ENCODE results near the gene DICER1. TPM values are rescaled to one million over a fixed set of nuclear protein-coding genes. Genes with fewer than 3 reads are reported as not detected.

DICER1 gene
- total RNA-seq, 1 experiment from 2014 or later = 62.0 TPM

GRCh38 chr14:95102680-95103044 lies 54.7 kb downstream of the DICER1 start:
- no peak overlapping the region for H3K27ac Mint-ChIP-seq
- CTCF ChIA-PET = interaction anchor here (1.1 kb wide), 1 partner anchor 330 kb away, joined by 3 read pairs; no protein-coding TSS in a partner anchor
- POLR2A ChIA-PET = no interaction called here
- ATAC-seq (no peak), DNase-seq (ENCODE audit: low spot score) (no peak)
- H3K4me1 Mint-ChIP-seq = no peaks in the 10 kb centered on the region
- no peaks in the 10 kb centered on the region for H3K9me3 Mint-ChIP-seq
- TF ChIP-seq ZNF317 (CRISPR knock-in tag; IDR thresholded peaks at IDR 0.05; ENCODE audit: borderline replicate concordance, low read depth) (no peak), TCF7 (CRISPR knock-in tag; IDR thresholded peaks at IDR 0.05; ENCODE audit: low read depth) (no peak), USF1 (CRISPR knock-in tag; IDR thresholded peaks at IDR 0.05) (no peak), NFATC4 (CRISPR knock-in tag; IDR thresholded peaks at IDR 0.05) (no peak), FOXK1 (CRISPR knock-in tag; IDR thresholded peaks at IDR 0.05) (no peak), RORB (CRISPR knock-in tag; IDR thresholded peaks at IDR 0.05) (no peak), SMAD4 (CRISPR knock-in tag; IDR thresholded peaks at IDR 0.05) (no peak), RELA (CRISPR knock-in tag; IDR thresholded peaks at IDR 0.05; ENCODE audit: borderline replicate concordance) (no peak), IRF2 (CRISPR knock-in tag; IDR thresholded peaks at IDR 0.05; ENCODE audit: borderline replicate concordance, low read depth) (no peak), SP1 (CRISPR knock-in tag; conservative IDR thresholded peaks at IDR 0.05) (no peak), ZNF138 (CRISPR knock-in tag; conservative IDR thresholded peaks at IDR 0.05) (no peak), SMAD3 (CRISPR knock-in tag; IDR thresholded peaks at IDR 0.05; ENCODE audit: borderline replicate concordance) (no peak), TEAD4 (CRISPR knock-in tag; IDR thresholded peaks at IDR 0.05) (no peak), ZSCAN18 (CRISPR knock-in tag; IDR thresholded peaks at IDR 0.05) (no peak), FOXP4 (CRISPR knock-in tag; IDR thresholded peaks at IDR 0.05) (no peak)
- H3K4me3 Mint-ChIP-seq = no peak overlapping the region
- H3K27me3 Mint-ChIP-seq (ENCODE audit: low read depth) = no peaks in the 10 kb centered on the region
- H3K36me3 Mint-ChIP-seq = peaks cover 43% of the 10 kb centered on the region

- ChIA-PET POLR2A (no interaction called here), CTCF (interaction anchor here (0.5 to 1.1 kb wide), 2 partner anchors 13 to 330 kb away, joined by 3 read pairs; no protein-coding TSS in a partner anchor)
- Mint-ChIP-seq H3K27ac (no peak overlapping the region), H3K36me3 (peaks cover 36% of the 10 kb centered on the region), H3K4me1 (peaks cover 4% of the 10 kb centered on the region), H3K9me3 (no peaks in the 10 kb centered on the region), H3K4me3 (no peak overlapping the region), H3K27me3 (ENCODE audit: low read depth) (no peaks in the 10 kb centered on the region)
- TF ChIP-seq MLX (CRISPR knock-in tag; IDR thresholded peaks at IDR 0.05) (no peak), ZNF121 (CRISPR knock-in tag; IDR thresholded peaks at IDR 0.05) (no peak), CBFB (CRISPR knock-in tag; IDR thresholded peaks at IDR 0.05; ENCODE audit: low read depth) (no peak), MAX (CRISPR knock-in tag; IDR thresholded peaks at IDR 0.05) (no peak), E2F5 (CRISPR knock-in tag; IDR thresholded peaks at IDR 0.05) (no peak), ZBTB43 (CRISPR knock-in tag; IDR thresholded peaks at IDR 0.05) (no peak), SP1 (CRISPR knock-in tag; conservative IDR thresholded peaks at IDR 0.05) (no peak), ZNF416 (CRISPR knock-in tag; IDR thresholded peaks at IDR 0.05) (no peak), AR (CRISPR knock-in tag; IDR thresholded peaks at IDR 0.05) (no peak)
- ATAC-seq (no peak), DNase-seq (ENCODE audit: low spot score) (no peak)
These were observed 55.3 kb downstream of the DICER1 start for GRCh38 chr14:95101736-95102679.
